HG03442 (cell line): Measurements from ENCODE around the gene WSCD2.

ENCODE experiments used
- ATAC-seq: cut with Tn5 transposase; IDR thresholded peaks from one replicate; pipeline ENCODE4 v1.9.1; 2021; ENCODE audit warnings: mild to moderate bottlenecking, moderate library complexity; ENCODE audit not compliant: unreplicated experiment

Gene WSCD2

DNA sequence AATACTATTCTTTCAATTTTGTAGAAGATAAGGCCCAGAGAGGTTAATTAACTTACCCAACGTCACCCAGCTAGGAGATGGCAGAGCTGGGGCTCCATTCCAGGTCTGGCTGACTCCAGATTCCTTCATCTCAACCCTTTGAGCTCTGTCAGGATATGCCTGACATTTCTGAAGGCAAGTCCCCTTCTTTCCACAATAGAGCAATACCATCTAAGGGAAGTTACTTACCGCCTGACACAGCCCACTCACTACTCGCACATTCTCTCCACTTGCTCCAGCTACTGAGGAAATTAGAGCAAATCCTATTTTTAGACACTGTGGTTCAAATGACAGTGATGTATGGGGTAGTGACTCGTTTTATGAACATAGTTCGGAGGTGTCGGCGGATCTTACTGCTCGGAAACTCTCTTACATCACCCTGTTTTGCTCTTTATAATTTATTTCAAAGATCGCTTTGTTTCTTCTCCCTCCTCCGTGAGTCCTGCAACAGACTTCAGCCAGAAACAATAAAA, 2.0 kb upstream of the WSCD2 start:
- no peak for ATAC-seq

- ATAC-seq: no peak
Observed at GRCh38 chr12:108127654-108128053, 1.4 kb upstream of the WSCD2 start.

GRCh38 chr12:108128221-108129016, 669 bp upstream of the WSCD2 start:
- ATAC-seq: no peak

- ATAC-seq: no peak
Observed at GRCh38 chr12:108131035-108131434, 1.9 kb downstream of the WSCD2 start.

DNA sequence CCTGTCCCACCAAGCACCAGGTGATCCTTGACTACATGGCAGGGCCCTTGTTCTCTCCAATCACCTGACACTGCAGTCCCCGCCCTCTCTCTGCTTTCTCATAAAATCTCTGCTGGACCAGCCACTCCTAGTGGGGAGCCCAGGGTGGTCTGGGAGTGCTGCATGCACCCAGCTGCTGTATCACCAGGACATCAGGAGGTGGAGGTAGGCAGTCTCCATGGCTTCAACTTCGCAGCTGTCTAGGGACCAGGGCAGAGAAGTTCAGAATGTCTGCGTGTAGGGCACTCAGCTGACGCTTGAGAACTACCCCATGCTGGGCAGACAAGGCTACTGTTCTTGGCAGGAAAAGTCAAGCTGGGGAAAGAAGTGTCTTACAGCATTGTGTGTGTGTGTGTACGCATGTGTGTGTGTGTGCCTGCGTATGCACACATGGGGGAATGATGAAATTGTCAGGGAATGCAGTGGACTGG, 2.6 kb downstream of the WSCD2 start:
- no peak for ATAC-seq

DNA sequence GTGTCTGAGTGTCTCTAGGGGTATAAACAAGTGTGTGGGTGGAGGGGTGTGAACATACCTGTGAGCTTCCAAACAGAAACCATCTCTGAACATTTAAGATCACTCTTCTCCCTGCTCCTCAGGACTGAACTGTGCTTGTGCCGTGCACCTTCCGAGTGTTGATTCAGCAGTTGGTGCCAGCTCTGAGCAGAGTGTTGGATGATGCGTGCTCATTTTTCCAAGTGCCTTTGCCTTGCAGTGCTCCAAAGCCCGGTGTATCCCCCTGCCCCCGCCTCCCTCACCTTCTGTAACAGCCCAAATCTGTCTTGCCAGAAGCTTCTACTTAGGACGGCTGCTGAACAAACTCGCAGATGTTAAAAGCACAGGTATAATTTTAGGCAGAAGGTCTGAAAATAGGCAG, 4.4 kb downstream of the WSCD2 start:
- no peak for ATAC-seq

- ATAC-seq: no peak
Observed at GRCh38 chr12:108134744-108135143, 5.7 kb downstream of the WSCD2 start.

DNA sequence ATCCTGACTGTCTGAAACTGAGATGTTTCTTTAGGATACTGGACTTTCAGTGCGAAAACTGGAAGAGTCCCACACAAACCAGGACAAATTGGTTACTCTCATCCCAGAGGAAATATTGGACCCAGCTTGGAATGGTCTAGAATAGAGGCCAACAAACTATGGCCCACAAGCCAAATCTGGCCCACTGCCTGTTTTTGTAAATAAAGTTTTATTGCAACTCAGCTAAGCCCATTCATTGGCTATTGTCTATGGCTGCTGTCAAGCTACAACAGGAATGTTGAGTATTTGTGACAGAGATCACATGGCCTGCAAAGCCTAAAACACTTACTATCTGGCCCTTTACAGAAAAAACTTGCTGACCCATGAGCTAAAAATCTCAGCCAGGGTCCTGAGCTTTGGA, 6.5 kb downstream of the WSCD2 start:
- no peak for ATAC-seq

DNA sequence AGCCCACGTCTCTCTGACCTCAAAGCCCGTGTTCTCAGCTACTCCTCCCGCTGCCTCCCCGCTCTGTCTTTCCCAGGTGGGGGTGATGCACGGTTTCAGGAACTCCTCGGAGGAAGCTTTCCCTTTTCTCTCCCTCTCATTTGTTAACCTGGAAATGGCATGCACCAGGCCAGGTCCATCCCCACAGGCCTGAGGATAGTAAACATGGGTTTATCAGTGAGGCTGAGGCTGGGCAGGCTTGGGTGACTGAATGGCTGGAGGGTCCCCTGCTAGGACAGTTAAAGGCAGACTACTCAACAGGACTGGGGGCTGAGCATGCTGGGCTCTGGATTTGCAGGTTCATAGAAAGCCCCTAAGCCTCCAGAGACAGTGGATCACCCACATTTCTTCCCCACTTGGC, 7.6 kb downstream of the WSCD2 start:
- no peak for ATAC-seq

GRCh38 chr12:108139454-108139853, 10.4 kb downstream of the WSCD2 start:
- ATAC-seq: no peak

DNA sequence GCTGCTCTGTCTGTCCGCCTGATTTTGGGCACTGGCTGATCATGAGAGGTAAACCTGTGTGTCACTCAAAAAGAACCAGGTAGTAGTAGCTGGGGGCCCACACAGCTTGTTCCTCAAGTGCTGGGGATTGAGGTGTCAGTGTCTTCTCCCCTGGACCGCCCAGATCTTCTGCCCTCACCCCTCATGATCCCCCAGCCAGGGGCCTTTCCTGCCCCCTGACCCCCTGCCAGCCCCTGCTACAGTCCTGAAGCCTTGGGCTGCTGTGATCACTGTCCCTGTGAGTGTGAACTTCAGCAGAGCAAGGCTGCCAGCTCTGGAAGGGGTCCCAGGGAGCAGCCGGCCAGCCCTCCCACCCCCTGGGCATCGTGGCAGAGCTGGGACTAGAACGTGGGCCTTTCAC, 11.4 kb downstream of the WSCD2 start:
- no peak for ATAC-seq

GRCh38 chr12:108141600-108142130, 12.6 kb downstream of the WSCD2 start:
- ATAC-seq: no peak

GRCh38 chr12:108143144-108143543, 14.1 kb downstream of the WSCD2 start:
- ATAC-seq: no peak

DNA sequence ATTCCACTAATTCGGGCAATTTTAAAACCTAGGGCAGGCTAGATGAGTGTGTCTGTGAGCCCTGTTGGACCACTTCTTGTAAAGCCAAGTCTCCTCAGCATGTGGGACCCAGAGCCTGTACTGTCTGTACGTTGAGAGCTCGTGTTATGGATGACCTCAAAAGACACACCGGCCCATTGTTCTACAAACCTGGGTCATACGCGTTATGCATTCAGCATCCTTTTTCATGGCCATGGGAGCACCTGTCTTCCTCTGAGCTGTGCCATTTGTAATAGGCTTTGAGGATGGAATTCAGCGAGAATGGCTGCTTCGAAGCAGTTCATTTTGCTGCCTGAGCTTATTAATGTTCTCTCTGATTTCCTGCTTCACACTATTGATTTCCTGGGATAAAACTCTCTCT, 15.0 kb downstream of the WSCD2 start:
- ATAC-seq: no peak

GRCh38 chr12:108145011-108145410, 15.9 kb downstream of the WSCD2 start:
- ATAC-seq: no peak

GRCh38 chr12:108146035-108146893, 17.2 kb downstream of the WSCD2 start:
- no peak for ATAC-seq

GRCh38 chr12:108147279-108147678, 18.2 kb downstream of the WSCD2 start:
- no peak for ATAC-seq

- no peak for ATAC-seq
Observed at GRCh38 chr12:108148521-108149074, 19.5 kb downstream of the WSCD2 start.

DNA sequence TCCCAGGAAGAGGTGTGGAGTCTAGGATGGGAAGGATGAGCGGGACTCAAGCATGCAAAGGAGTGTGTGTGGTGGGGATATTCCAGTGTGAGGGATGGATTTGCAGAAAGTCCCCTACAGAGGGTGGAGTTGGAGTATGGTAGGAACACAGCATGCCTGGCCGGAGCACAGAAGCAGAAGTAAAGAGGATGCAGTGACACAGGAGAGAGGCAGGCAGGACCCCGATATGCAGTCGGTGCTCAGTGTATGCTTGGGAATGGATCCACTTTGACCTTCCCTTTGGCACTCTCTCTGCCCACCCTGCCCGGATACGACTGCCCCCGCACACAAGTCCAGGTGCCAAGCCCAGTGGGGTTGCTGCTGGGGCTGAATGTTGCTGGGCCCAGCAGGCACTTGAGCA, 21.3 kb downstream of the WSCD2 start:
- no peak for ATAC-seq

DNA sequence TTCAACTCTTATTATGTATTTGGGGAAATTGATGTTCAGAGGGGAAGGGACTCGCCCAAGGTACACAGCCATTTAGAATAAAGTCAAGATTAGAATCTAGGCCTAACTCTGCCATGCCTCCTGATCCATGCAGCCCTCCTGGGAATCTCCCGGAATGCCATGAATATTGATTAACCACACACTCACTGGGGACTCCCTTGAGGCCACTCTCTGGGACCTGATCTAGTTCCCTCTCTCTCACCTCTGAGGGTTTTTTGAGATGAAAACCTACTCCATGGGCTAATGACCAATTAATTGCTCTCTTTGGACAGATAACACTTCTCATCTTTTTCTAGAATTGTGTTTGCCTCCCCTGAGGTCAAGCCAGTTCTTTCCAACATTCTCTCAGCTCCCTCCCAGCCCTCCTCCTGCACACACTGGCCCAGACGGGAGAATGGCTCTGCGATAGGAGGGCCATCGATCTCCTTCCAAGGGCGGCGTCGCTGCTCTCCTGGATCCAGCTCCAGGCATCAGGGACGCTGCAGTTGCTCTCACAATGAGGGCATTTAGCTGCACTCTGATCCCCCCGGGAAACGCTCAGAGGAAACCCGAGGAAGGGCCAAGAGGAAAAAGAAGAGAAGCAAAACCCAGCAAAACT, 22.6 kb downstream of the WSCD2 start:
- no peak for ATAC-seq

GRCh38 chr12:108152170-108152538, 23.1 kb downstream of the WSCD2 start:
- no peak for ATAC-seq
